Natural killer cell treated with Interleukin-12 subunit alpha and Interleukin-12 subunit beta and Interleukin-15 and Interleukin-18, amount 100 ng/mL, for 72 hours (primary cell): ENCODE results near the gene HEBP1. TPM values are rescaled to one million over a fixed set of nuclear protein-coding genes. Genes with fewer than 3 reads are reported as not detected.
"Not testable (repeated sequence)": the region's sequence is repeated elsewhere in the genome, so short reads cannot be mapped to it uniquely, and the experiment has no call there.

ENCODE experiments used
- ATAC-seq, 2 donors: fragments of 150-1000 bp; cut with Tn5 transposase in 1 of 2; sonication (Bioruptor Pico), chemical (Tn5 transposase) in 1 of 2; 2 replicates each; pipeline ENCODE4 v1.10.0; 2021
- DNase-seq: peaks from one replicate; pipeline ENCODE4 v3.0.0; 2022; ENCODE audit warnings: low spot score
- H3K27ac Mint-ChIP-seq, 2 donors: 1 replicate in 1 of 2; 2 replicates in 1 of 2; pipeline ENCODE4 v1.8.0; 2022; ENCODE audit warnings: mixed read lengths in 2 of 2, mild to moderate bottlenecking in 1 of 2, moderate library complexity in 1 of 2
- H3K27me3 Mint-ChIP-seq, 2 donors: 1 replicate in 1 of 2; 2 replicates in 1 of 2; pipeline ENCODE4 v1.8.0; 2022; ENCODE audit warnings: mixed read lengths in 2 of 2
- H3K36me3 Mint-ChIP-seq: one replicate; pipeline ENCODE4 v1.8.0; 2022; ENCODE audit warnings: mixed read lengths
- H3K4me1 Mint-ChIP-seq, 2 donors: 1 replicate in 1 of 2; 2 replicates in 1 of 2; pipeline ENCODE4 v1.8.0; 2022; ENCODE audit warnings: low read depth in 2 of 2, mixed read lengths in 2 of 2, mild to moderate bottlenecking in 1 of 2
- H3K4me3 Mint-ChIP-seq: one replicate; pipeline ENCODE4 v1.8.0; 2022; ENCODE audit warnings: mixed read lengths
- H3K9me3 Mint-ChIP-seq: 2 replicates; pipeline ENCODE4 v1.8.0; 2022; ENCODE audit warnings: mixed read lengths
- total RNA-seq, 2 donors: library from RNA; stranded (reverse); gene quantifications; one replicate each; pipeline ENCODE4 v1.2.3, GENCODE V29; 2022

Gene HEBP1
- 10 to 100 TPM; 11.2 to 13.9 TPM for total RNA-seq

- peak; percentile 97 for ATAC-seq
- H3K27me3 Mint-ChIP-seq = peaks cover 7 to 10% of the 10 kb centered on the region in 2 donors
- H3K4me1 Mint-ChIP-seq = peaks cover 28 to 33% of the 10 kb centered on the region in 2 donors
- H3K36me3 Mint-ChIP-seq = no peaks in the 10 kb centered on the region
- DNase-seq = peak; percentile 96
- peak within 1 kb of the TSS; percentile 92 for H3K4me3 Mint-ChIP-seq
- H3K9me3 Mint-ChIP-seq = no peaks in the 10 kb centered on the region
- peak within 1 kb of the TSS; percentile 62 to 71 for H3K27ac Mint-ChIP-seq
Measured at GRCh38 chr12:12999959-13000615, at the start of gene HEBP1. Gene HEBP1, minus strand, starts transcription at chr12:13000265. Its CDS starts 151 bp downstream, at chr12:13000114.

- no peak for ATAC-seq
Measured at GRCh38 chr12:13049816-13050215, 49.8 kb upstream of the HEBP1 start.

GRCh38 chr12:13046964-13047363, 46.9 kb upstream of the HEBP1 start:
- no peaks in the 10 kb centered on the region for H3K36me3 Mint-ChIP-seq
- H3K4me1 Mint-ChIP-seq = peaks cover 4 to 8% of the 10 kb centered on the region in 2 donors
- no peak overlapping the region for H3K27ac Mint-ChIP-seq
- H3K9me3 Mint-ChIP-seq = no peaks in the 10 kb centered on the region
- DNase-seq = no peak
- H3K4me3 Mint-ChIP-seq = no peak overlapping the region
- ATAC-seq = peak in 1 of 2 donors; percentile 67
- peaks cover 6 to 10% of the 10 kb centered on the region in 2 donors for H3K27me3 Mint-ChIP-seq

More at GRCh38 chr12:13049816-13050215, 49.8 kb upstream of the HEBP1 start:
- peaks cover 0 to 7% of the 10 kb centered on the region in 2 donors for H3K4me1 Mint-ChIP-seq
- no peak overlapping the region for H3K27ac Mint-ChIP-seq
- no peak overlapping the region for H3K4me3 Mint-ChIP-seq
- no peak for DNase-seq
- H3K9me3 Mint-ChIP-seq = peaks cover 4% of the 10 kb centered on the region
- H3K27me3 Mint-ChIP-seq = peaks cover 0 to 10% of the 10 kb centered on the region in 2 donors
- H3K36me3 Mint-ChIP-seq = peaks cover 7% of the 10 kb centered on the region

GRCh38 chr12:13045816-13046215, 45.8 kb upstream of the HEBP1 start:
- no peak for ATAC-seq
- H3K27me3 Mint-ChIP-seq = peaks cover 6 to 8% of the 10 kb centered on the region in 2 donors
- no peak overlapping the region for H3K4me3 Mint-ChIP-seq
- H3K9me3 Mint-ChIP-seq = no peaks in the 10 kb centered on the region
- H3K4me1 Mint-ChIP-seq = peaks cover 4 to 6% of the 10 kb centered on the region in 2 donors
- no peak for DNase-seq
- H3K27ac Mint-ChIP-seq = no peak overlapping the region
- no peaks in the 10 kb centered on the region for H3K36me3 Mint-ChIP-seq

GRCh38 chr12:13044906-13045299, 44.8 kb upstream of the HEBP1 start:
- Mint-ChIP-seq H3K4me3 (peak overlapping the region; percentile 83), H3K27ac (peak overlapping the region in 1 of 2 donors; percentile 42), H3K9me3 (no peaks in the 10 kb centered on the region), H3K36me3 (no peaks in the 10 kb centered on the region), H3K27me3 (peaks cover 5 to 8% of the 10 kb centered on the region in 2 donors), H3K4me1 (peaks cover 4 to 6% of the 10 kb centered on the region in 2 donors)
- DNase-seq (no peak), ATAC-seq (no peak)

- Mint-ChIP-seq H3K27ac (peak within 1 kb of the TSS in 1 of 2 donors; percentile 65), H3K27me3 (peaks cover 5 to 12% of the 10 kb centered on the region in 2 donors), H3K36me3 (no peaks in the 10 kb centered on the region), H3K4me3 (peak within 1 kb of the TSS; percentile 83), H3K4me1 (peaks cover 4 to 6% of the 10 kb centered on the region in 2 donors), H3K9me3 (no peaks in the 10 kb centered on the region)
- ATAC-seq = peak; percentile 91 to 95
- DNase-seq = peak; percentile 80
Measured at GRCh38 chr12:13044002-13044905, 44.2 kb upstream of the HEBP1 start, which contains the start of gene FAM234B. Gene FAM234B, plus strand, starts transcription at chr12:13044381. Its CDS starts 23 bp downstream, at chr12:13044404.

- Mint-ChIP-seq H3K9me3 (no peaks in the 10 kb centered on the region), H3K27ac (no peak overlapping the region), H3K36me3 (no peaks in the 10 kb centered on the region), H3K4me1 (peaks cover 4 to 6% of the 10 kb centered on the region in 2 donors), H3K27me3 (peaks cover 5 to 19% of the 10 kb centered on the region in 2 donors), H3K4me3 (peak overlapping the region; percentile 65)
- DNase-seq (no peak), ATAC-seq (no peak)
Measured at GRCh38 chr12:13042666-13043230, 42.7 kb upstream of the HEBP1 start.

GRCh38 chr12:13041224-13041623, 41.2 kb upstream of the HEBP1 start:
- Mint-ChIP-seq H3K36me3 (no peaks in the 10 kb centered on the region), H3K4me3 (no peak overlapping the region), H3K27ac (no peak overlapping the region), H3K27me3 (peaks cover 5 to 31% of the 10 kb centered on the region in 2 donors), H3K9me3 (no peaks in the 10 kb centered on the region), H3K4me1 (peaks cover 4 to 6% of the 10 kb centered on the region in 2 donors)
- ATAC-seq (no peak), DNase-seq (no peak)

- Mint-ChIP-seq H3K36me3 (no peaks in the 10 kb centered on the region), H3K27me3 (peaks cover 7 to 31% of the 10 kb centered on the region in 2 donors), H3K9me3 (no peaks in the 10 kb centered on the region), H3K27ac (no peak overlapping the region), H3K4me1 (peaks cover 3 to 4% of the 10 kb centered on the region in 2 donors), H3K4me3 (no peak overlapping the region)
- ATAC-seq = no peak
- DNase-seq = no peak
Measured at GRCh38 chr12:13039328-13039956, 39.4 kb upstream of the HEBP1 start.

- Mint-ChIP-seq H3K27me3 (peaks cover 7 to 31% of the 10 kb centered on the region in 2 donors), H3K9me3 (no peaks in the 10 kb centered on the region)
- no peak for ATAC-seq
Measured at GRCh38 chr12:13038491-13039161, 38.6 kb upstream of the HEBP1 start.

GRCh38 chr12:13036881-13037280, 36.8 kb upstream of the HEBP1 start:
- ATAC-seq (no peak), DNase-seq (no peak)
- no peaks in the 10 kb centered on the region for H3K9me3 Mint-ChIP-seq
- H3K27ac Mint-ChIP-seq = no peak overlapping the region
- H3K36me3 Mint-ChIP-seq = no peaks in the 10 kb centered on the region
- no peak overlapping the region for H3K4me3 Mint-ChIP-seq
- no peaks in the 10 kb centered on the region for H3K4me1 Mint-ChIP-seq
- H3K27me3 Mint-ChIP-seq = peaks cover 5 to 25% of the 10 kb centered on the region in 2 donors

More at GRCh38 chr12:13038491-13039161, 38.6 kb upstream of the HEBP1 start:
- DNase-seq = no peak
- H3K36me3 Mint-ChIP-seq = no peaks in the 10 kb centered on the region
- no peaks in the 10 kb centered on the region for H3K4me1 Mint-ChIP-seq
- H3K4me3 Mint-ChIP-seq = no peak overlapping the region
- no peak overlapping the region for H3K27ac Mint-ChIP-seq

GRCh38 chr12:13035335-13035734, 35.3 kb upstream of the HEBP1 start:
- not testable (repeated sequence) for DNase-seq, H3K27ac Mint-ChIP-seq, H3K9me3 Mint-ChIP-seq, H3K36me3 Mint-ChIP-seq, H3K4me1 Mint-ChIP-seq, H3K4me3 Mint-ChIP-seq, ATAC-seq
- H3K27me3 Mint-ChIP-seq = peaks cover 2 to 25% of the 10 kb centered on the region in 2 donors

GRCh38 chr12:13033476-13033875, 33.4 kb upstream of the HEBP1 start:
- peaks cover 2 to 21% of the 10 kb centered on the region in 2 donors for H3K27me3 Mint-ChIP-seq
- H3K36me3 Mint-ChIP-seq = no peaks in the 10 kb centered on the region
- no peak overlapping the region for H3K4me3 Mint-ChIP-seq
- H3K4me1 Mint-ChIP-seq = no peaks in the 10 kb centered on the region
- DNase-seq (no peak), ATAC-seq (no peak)
- no peak overlapping the region for H3K27ac Mint-ChIP-seq
- no peaks in the 10 kb centered on the region for H3K9me3 Mint-ChIP-seq
